Endothelial cell (in vitro differentiated cells): ENCODE measurements around the gene MT3. TPM values are rescaled to one million over a fixed set of nuclear protein-coding genes. Genes with fewer than 3 reads are reported as not detected.

Experiments
- DNase-seq: peaks from one replicate; pipeline ENCODE4 v3.0.0; 2021; ENCODE audit warnings: low spot score
- H3K27ac Mint-ChIP-seq: one replicate; pipeline ENCODE4 v1.8.0; 2021; ENCODE audit warnings: mixed read lengths, inconsistent platforms; ENCODE audit not compliant: unreplicated experiment
- H3K27me3 Mint-ChIP-seq: one replicate; pipeline ENCODE4 v1.8.0; 2021; ENCODE audit warnings: mild to moderate bottlenecking, moderate library complexity, mixed read lengths, inconsistent platforms; ENCODE audit not compliant: unreplicated experiment
- H3K36me3 Mint-ChIP-seq: one replicate; pipeline ENCODE4 v1.8.0; 2021; ENCODE audit warnings: mild to moderate bottlenecking, low read depth, mixed read lengths, inconsistent platforms; ENCODE audit not compliant: unreplicated experiment
- H3K4me1 Mint-ChIP-seq: one replicate; pipeline ENCODE4 v1.8.0; 2021; ENCODE audit warnings: mild to moderate bottlenecking, mixed read lengths, inconsistent platforms; ENCODE audit not compliant: unreplicated experiment
- H3K4me3 Mint-ChIP-seq: one replicate; pipeline ENCODE4 v1.8.0; 2021; ENCODE audit warnings: mild to moderate bottlenecking, mixed read lengths, inconsistent platforms; ENCODE audit not compliant: unreplicated experiment
- H3K9me3 Mint-ChIP-seq: one replicate; pipeline ENCODE4 v1.8.0; 2021; ENCODE audit warnings: mixed read lengths, inconsistent platforms; ENCODE audit not compliant: unreplicated experiment
- total RNA-seq: library from RNA; stranded (reverse); fragmentation: NEBNext Ultra II Directional; extraction: Animal tissue kit (Norgen Biotek cat#: 25700); gene quantifications from one replicate; pipeline ENCODE4 v1.2.1, GENCODE V29; 2021; ENCODE audit not compliant: unreplicated experiment
- TF ChIP-seq, protein P1 (sequence below): fragments of 200-600 bp; sonication (generic); IDR thresholded peaks from one replicate; pipeline ENCODE4 v1.5.0; 2021; ENCODE audit warnings: antibody characterized with exemption; ENCODE audit not compliant: unreplicated experiment

Gene MT3
- total RNA-seq, 1 donor from 2014 or later, result not detected

DNA sequence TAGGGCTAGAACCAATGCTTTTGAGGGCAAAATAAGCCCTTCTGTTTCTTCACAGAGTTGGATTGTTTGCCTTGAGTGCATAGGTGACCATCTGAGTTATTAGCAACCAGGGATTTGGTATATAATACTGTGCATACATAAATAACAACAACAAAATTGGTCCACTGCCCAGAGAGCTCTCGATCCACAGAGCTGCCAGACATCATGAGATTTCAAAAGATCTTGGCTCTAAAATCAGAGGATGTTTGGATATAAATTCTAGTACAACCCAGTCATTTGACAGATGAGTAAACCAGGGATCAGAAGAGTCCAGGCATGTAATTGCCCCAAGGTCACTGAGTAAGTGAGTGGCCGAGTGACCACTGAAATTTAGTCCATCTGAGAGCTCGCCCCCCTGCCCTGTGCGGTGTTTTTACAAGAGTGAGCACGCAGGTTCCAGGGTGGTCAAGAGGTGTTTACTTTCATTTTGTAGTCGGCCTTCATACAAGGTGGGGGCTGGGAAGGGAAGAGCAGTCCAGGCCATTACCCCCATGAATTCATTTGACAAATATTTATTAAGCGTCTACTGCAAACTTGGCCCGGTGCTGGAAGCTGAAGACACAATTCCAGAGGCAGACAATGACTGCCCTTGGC, 17.3 kb downstream of the MT3 start:
- peaks cover 18% of the 10 kb centered on the region for H3K27me3 Mint-ChIP-seq
- peak overlapping the region; percentile 89 for H3K27ac Mint-ChIP-seq
- H3K4me1 Mint-ChIP-seq, result peaks cover 35% of the 10 kb centered on the region
- TF ChIP-seq, protein P1, sequence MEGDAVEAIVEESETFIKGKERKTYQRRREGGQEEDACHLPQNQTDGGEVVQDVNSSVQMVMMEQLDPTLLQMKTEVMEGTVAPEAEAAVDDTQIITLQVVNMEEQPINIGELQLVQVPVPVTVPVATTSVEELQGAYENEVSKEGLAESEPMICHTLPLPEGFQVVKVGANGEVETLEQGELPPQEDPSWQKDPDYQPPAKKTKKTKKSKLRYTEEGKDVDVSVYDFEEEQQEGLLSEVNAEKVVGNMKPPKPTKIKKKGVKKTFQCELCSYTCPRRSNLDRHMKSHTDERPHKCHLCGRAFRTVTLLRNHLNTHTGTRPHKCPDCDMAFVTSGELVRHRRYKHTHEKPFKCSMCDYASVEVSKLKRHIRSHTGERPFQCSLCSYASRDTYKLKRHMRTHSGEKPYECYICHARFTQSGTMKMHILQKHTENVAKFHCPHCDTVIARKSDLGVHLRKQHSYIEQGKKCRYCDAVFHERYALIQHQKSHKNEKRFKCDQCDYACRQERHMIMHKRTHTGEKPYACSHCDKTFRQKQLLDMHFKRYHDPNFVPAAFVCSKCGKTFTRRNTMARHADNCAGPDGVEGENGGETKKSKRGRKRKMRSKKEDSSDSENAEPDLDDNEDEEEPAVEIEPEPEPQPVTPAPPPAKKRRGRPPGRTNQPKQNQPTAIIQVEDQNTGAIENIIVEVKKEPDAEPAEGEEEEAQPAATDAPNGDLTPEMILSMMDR, result no peak
- DNase-seq, result no peak
- H3K9me3 Mint-ChIP-seq, result no peaks in the 10 kb centered on the region
- H3K36me3 Mint-ChIP-seq, result no peaks in the 10 kb centered on the region
- peak overlapping the region; percentile 62 for H3K4me3 Mint-ChIP-seq

DNA sequence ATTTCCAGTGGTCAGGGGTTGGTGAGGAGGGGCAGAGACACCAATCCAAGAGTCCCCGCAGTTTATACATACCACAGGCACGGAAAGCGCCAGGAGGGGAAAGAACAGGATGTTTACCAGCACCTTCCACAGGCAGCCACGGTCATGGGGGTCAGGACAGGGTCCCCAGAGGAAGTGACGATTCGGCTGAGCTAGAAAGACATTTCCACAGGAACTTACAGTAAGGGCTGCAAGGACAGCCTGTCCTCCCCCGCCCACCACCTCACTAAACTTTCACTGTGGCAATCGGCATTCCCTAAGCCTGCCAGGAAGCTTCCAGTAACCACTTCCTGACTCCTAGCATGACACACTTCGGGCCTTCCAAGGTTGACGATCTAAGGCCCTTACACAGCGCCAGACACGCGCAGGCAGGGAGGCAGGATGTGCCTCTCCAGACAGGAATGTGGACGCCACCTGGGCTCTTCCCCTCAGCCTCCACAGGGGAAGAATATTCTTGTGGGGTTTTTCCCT, 17.8 kb downstream of the MT3 start:
- DNase-seq, result peak; percentile 67
- Mint-ChIP-seq H3K4me3 (peak overlapping the region; percentile 76), H3K4me1 (peaks cover 35% of the 10 kb centered on the region), H3K36me3 (no peaks in the 10 kb centered on the region), H3K27me3 (peaks cover 18% of the 10 kb centered on the region), H3K9me3 (no peaks in the 10 kb centered on the region), H3K27ac (peak overlapping the region; percentile 89)
- TF ChIP-seq, protein P1, result no peak

DNA sequence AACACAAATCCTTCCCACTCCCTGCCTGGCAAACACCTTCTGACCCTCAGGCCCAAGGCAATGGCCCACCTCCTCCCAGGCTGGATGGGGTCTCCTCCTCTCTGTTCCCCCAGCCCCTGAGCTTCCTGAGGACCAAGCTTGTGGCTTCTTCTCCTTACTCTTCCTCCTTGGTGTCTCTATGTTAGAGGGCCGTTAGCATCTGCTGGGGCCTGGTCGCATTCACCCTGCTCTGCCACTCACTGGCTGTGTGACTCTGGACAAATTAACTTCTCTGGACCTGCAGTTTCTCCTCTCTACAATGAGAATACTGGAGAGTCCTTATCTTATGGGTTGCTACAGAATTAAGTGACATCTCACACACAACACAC, 18.3 kb downstream of the MT3 start:
- no peak for DNase-seq
- TF ChIP-seq, protein P1, result no peak
- Mint-ChIP-seq H3K27me3 (peaks cover 18% of the 10 kb centered on the region), H3K4me1 (peaks cover 35% of the 10 kb centered on the region), H3K4me3 (peak overlapping the region; percentile 76), H3K36me3 (no peaks in the 10 kb centered on the region), H3K27ac (peak overlapping the region; percentile 89), H3K9me3 (no peaks in the 10 kb centered on the region)

DNA sequence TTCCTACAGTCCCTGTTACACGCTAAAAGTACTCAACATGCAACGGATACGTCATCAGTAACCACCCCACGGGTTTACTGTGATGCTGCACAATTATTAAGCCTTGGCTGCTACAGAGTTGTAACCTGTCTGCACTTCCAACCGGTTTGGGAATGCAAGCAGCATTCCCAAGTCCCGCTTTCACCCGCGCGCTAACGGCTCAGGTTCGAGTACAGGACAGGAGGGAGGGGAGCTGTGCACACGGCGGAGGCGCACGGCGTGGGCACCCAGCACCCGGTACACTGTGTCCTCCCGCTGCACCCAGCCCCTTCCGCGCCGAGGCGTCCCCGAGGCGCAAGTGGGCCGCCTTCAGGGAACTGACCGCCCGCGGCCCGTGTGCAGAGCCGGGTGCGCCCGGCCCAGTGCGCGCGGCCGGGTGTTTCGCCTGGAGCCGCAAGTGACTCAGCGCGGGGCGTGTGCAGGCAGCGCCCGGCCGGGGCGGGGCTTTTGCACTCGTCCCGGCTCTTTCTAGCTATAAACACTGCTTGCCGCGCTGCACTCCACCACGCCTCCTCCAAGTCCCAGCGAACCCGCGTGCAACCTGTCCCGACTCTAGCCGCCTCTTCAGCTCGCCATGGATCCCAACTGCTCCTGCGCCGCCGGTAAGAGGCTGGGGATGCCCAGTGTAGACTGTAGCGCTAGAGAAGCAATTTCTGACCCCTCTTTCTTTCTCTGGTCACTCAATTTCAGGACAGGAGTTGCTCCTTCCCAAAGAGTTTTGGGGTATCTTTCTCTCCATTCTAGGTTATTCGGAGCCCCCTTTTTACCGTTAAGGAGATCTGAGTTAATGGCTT, 18.9 kb downstream of the MT3 start, which contains the start of gene MT2A:
MT2A (plus strand) TSS at position 542 of the 833 bp plus-strand sequence; CDS start at position 614, 72 bp downstream.
- TF ChIP-seq, protein P1, result no peak
- DNase-seq, result peak; percentile 66
- H3K27me3 Mint-ChIP-seq, result peaks cover 18% of the 10 kb centered on the region
- peak within 1 kb of the TSS; percentile 89 for H3K27ac Mint-ChIP-seq
- peak within 1 kb of the TSS; percentile 77 for H3K4me3 Mint-ChIP-seq
- H3K36me3 Mint-ChIP-seq, result no peaks in the 10 kb centered on the region
- H3K4me1 Mint-ChIP-seq, result peaks cover 35% of the 10 kb centered on the region
- no peaks in the 10 kb centered on the region for H3K9me3 Mint-ChIP-seq
